ENCODE results near the gene MRPL36. TPM values are rescaled to one million over a fixed set of nuclear protein-coding genes. Genes with fewer than 3 reads are reported as not detected.

The MRPL36 gene
- total and polyA plus RNA-seq, 2 donors (not counting 1 experiment from before 2014, with no cell fraction given) = 47.9 to 54.8 TPM

GRCh38 chr5:1795931-1796330 lies 3.7 kb downstream of the MRPL36 start:
- Histone ChIP-seq H4K20me1 (ENCODE audit: control insufficient read depth, extremely low read depth, insufficient read depth, low read length) (no peaks in the 10 kb centered on the region), H3K79me2 (ENCODE audit: control insufficient read depth, insufficient read depth, low read length) (peaks cover 25% of the 10 kb centered on the region), H3K4me2 (ENCODE audit: extremely low read depth, insufficient read depth, low read length) (no peak overlapping the region), H3K4me1 (ENCODE audit: control insufficient read depth, extremely low read depth, insufficient read depth, low read length) (peaks cover 15% of the 10 kb centered on the region), H3K9ac (ENCODE audit: insufficient read depth, low read length) (no peak overlapping the region), H3K4me3 (replicated peaks in 1 of 4; ENCODE audit: control extremely low read depth in 1 of 4, insufficient read depth in 1 of 4, low read depth in 3 of 4, low read length in 4 of 4) (no peak overlapping the region), H3K27ac (ENCODE audit: insufficient read depth, low read length) (no peak overlapping the region), H3K36me3 (ENCODE audit: control insufficient read depth, insufficient read depth, low read length) (peaks cover 19% of the 10 kb centered on the region), H3K27me3 (ENCODE audit: control insufficient read depth, insufficient read depth, low read length) (no peaks in the 10 kb centered on the region), H2AFZ (ENCODE audit: low read length) (no peak overlapping the region), H3K9me3 (ENCODE audit: control insufficient read depth, insufficient read depth, low read depth, low read length) (no peaks in the 10 kb centered on the region)
- DNase-seq (ENCODE audit: low read depth in 2 of 2) = no peak
- no peak for TF ChIP-seq EZH2 (IDR thresholded peaks at IDR 0.05; ENCODE audit: low read length, missing control alignments)

- TF ChIP-seq EZH2 (IDR thresholded peaks at IDR 0.05; ENCODE audit: low read length, missing control alignments) (no peak), CTCF (conservative IDR thresholded peaks at IDR 0.05 in 1 of 2, IDR thresholded peaks at IDR 0.05 in 1 of 2; ENCODE audit: low read depth in 1 of 2, low read length in 2 of 2) (no peak)
- Histone ChIP-seq H3K4me2 (ENCODE audit: extremely low read depth, insufficient read depth, low read length) (no peak overlapping the region), H3K9me3 (ENCODE audit: control insufficient read depth, insufficient read depth, low read depth, low read length) (no peaks in the 10 kb centered on the region), H4K20me1 (ENCODE audit: control insufficient read depth, extremely low read depth, insufficient read depth, low read length) (no peaks in the 10 kb centered on the region), H3K36me3 (ENCODE audit: control insufficient read depth, insufficient read depth, low read length) (peaks cover 19% of the 10 kb centered on the region), H3K9ac (ENCODE audit: insufficient read depth, low read length) (no peak overlapping the region), H3K79me2 (ENCODE audit: control insufficient read depth, insufficient read depth, low read length) (peaks cover 25% of the 10 kb centered on the region), H3K27me3 (ENCODE audit: control insufficient read depth, insufficient read depth, low read length) (no peaks in the 10 kb centered on the region), H3K27ac (ENCODE audit: insufficient read depth, low read length) (no peak overlapping the region), H3K4me3 (replicated peaks in 1 of 4; ENCODE audit: control extremely low read depth in 1 of 4, insufficient read depth in 1 of 4, low read depth in 3 of 4, low read length in 4 of 4) (no peak overlapping the region), H2AFZ (ENCODE audit: low read length) (no peak overlapping the region), H3K4me1 (ENCODE audit: control insufficient read depth, extremely low read depth, insufficient read depth, low read length) (peaks cover 18% of the 10 kb centered on the region)
- no peak for DNase-seq (ENCODE audit: low read depth in 2 of 2)
Measured at GRCh38 chr5:1795506-1795905, 4.1 kb downstream of the MRPL36 start.

- Histone ChIP-seq H3K4me1 (ENCODE audit: control insufficient read depth, extremely low read depth, insufficient read depth, low read length) (peaks cover 23% of the 10 kb centered on the region), H2AFZ (ENCODE audit: low read length) (no peak overlapping the region), H3K4me3 (replicated peaks in 1 of 4; ENCODE audit: control extremely low read depth in 1 of 4, insufficient read depth in 1 of 4, low read depth in 3 of 4, low read length in 4 of 4) (no peak overlapping the region), H3K36me3 (ENCODE audit: control insufficient read depth, insufficient read depth, low read length) (peaks cover 19% of the 10 kb centered on the region), H3K79me2 (ENCODE audit: control insufficient read depth, insufficient read depth, low read length) (peaks cover 25% of the 10 kb centered on the region), H3K27me3 (ENCODE audit: control insufficient read depth, insufficient read depth, low read length) (no peaks in the 10 kb centered on the region), H3K9me3 (ENCODE audit: control insufficient read depth, insufficient read depth, low read depth, low read length) (no peaks in the 10 kb centered on the region), H3K4me2 (ENCODE audit: extremely low read depth, insufficient read depth, low read length) (no peak overlapping the region), H4K20me1 (ENCODE audit: control insufficient read depth, extremely low read depth, insufficient read depth, low read length) (no peaks in the 10 kb centered on the region), H3K9ac (ENCODE audit: insufficient read depth, low read length) (no peak overlapping the region), H3K27ac (ENCODE audit: insufficient read depth, low read length) (no peak overlapping the region)
- DNase-seq (ENCODE audit: low read depth in 2 of 2) = no peak
- TF ChIP-seq EZH2 (IDR thresholded peaks at IDR 0.05; ENCODE audit: low read length, missing control alignments) (no peak), CTCF (conservative IDR thresholded peaks at IDR 0.05 in 1 of 2, IDR thresholded peaks at IDR 0.05 in 1 of 2; ENCODE audit: low read depth in 1 of 2, low read length in 2 of 2) (no peak)
Measured at GRCh38 chr5:1794901-1795290, 4.7 kb downstream of the MRPL36 start.
